GM18498 (cell line): ENCODE data around the gene FRMD7.
"Not testable (repeated sequence)": the region's sequence is repeated elsewhere in the genome, so short reads cannot be mapped to it uniquely, and the experiment has no call there.

ENCODE experiments used
- ATAC-seq: cut with Tn5 transposase; IDR thresholded peaks from one replicate; pipeline ENCODE4 v1.9.1; 2021; ENCODE audit warnings: mild to moderate bottlenecking, moderate library complexity; ENCODE audit not compliant: unreplicated experiment

Gene FRMD7

DNA sequence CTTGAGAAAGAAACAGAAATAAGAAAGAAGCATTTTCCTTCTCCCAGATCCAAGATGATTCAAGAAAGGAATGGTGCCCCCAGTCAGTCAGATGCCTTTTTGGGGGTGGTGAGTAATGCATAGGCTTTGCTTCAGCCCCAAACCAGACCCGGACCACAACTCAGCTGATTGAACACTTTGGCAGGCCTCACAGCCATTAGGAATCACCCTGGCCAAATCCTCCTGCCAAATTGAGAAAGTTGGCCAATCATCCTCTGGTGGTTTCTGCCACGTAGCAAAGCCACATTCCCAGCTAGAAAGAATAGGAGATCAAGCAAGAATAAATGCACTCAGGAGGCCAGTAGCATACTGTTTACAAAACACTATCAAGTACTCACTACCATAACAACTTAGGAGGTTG, 33.7 kb downstream of the FRMD7 start:
- ATAC-seq, result no peak

- no peak for ATAC-seq
Observed at GRCh38 chrX:132093239-132093860, 34.5 kb downstream of the FRMD7 start.

- ATAC-seq, result peak; percentile 81
Observed at GRCh38 chrX:132092439-132093065, 35.3 kb downstream of the FRMD7 start.

DNA sequence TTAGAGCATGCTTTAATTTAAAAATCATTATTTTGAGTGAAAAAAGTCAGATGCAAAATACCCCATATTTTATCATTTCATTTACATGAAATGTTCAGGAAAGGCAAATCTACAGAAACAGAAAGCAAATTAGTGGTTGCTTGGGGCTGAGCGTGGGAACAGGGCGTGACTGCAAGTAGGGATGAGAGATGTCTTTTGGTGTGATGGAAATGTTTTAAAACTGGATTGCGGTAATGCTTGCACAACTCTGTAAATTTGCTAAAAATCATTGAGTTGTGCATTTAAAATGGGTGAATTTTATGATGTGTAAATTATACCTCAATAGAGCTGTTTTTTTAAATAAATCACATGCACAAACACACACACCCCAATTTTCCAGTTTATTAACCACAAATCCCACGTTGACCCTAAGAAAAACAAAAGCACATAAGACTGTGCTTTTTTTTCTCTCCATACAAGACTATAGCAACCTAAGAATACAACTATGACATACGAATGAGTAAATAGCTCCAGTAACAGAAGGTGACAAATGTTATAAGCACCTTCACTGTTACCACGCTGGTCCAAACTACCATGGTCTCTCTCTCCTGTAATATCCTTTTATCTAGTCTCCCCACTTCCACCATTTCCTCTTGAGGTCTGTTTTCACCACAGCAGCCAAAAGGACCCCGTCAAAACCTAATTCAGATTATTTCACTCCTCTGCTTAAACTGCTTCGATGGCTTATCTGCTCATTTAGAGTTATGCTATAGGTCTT, 37.2 kb downstream of the FRMD7 start:
- ATAC-seq, result no peak

- no peak for ATAC-seq
Observed at GRCh38 chrX:132088864-132089263, 39.0 kb downstream of the FRMD7 start.

DNA sequence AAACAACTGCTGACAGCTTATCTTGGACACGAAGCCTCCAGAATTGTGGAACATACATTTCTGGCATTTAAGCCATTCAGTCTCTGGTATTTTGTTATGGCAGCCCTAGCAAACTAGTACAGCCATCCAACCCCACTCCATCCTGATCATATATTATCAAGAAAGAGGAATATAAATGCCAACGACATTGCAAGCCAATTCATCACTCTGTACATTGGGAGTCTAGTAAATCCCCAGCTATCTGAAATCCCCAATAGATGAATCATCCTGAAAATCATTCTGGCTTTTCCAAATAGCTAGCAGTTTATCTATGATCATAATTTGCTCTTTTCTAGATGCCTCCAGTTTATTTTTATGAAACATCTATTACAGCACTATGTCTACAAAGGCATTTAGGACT, 41.1 kb downstream of the FRMD7 start:
- ATAC-seq, result no peak

DNA sequence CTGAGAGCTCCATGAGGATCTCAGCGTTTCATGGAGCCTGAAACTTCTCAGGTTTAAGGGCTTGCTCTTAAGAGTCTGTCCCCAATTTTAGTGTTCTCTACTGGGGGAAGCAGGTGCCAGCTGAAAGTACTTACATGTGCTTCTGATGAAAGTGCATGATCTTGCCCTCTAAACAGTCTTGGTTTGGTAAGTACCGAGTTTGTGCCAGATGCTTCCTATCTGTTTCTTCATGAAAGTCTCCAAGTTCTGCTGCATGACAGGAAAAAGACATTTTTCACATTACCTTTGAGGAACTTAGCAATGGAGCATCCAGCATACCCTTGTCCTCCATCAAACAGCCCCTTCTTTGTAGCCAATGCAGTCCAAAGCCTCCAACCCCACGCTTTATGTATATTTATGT, 42.0 kb downstream of the FRMD7 start:
- no peak for ATAC-seq

DNA sequence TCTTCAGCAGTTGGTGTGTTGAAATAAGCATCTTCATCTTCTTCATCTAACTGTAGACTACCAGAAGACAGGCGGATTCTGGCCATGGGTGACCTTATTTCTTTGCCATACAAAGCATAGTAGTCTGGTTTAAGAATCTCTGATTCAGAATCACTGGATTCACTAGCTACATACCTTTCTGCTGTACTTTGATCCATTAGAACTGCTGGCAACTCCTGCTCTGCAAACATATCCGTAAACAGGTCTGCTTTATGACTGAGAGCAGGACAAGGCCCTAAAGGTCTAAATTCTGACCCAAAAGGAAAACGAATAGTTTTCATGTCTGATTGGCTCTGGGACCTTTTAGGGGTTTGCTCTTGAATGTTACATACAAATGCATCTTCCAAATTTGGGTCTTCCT, 49.9 kb downstream of the FRMD7 start:
- ATAC-seq, result no peak

- no peak for ATAC-seq
Observed at GRCh38 chrX:132077414-132077813, 50.4 kb downstream of the FRMD7 start.

GRCh38 chrX:132071254-132071653, 56.6 kb downstream of the FRMD7 start:
- ATAC-seq, result no peak

- ATAC-seq, result no peak
Observed at GRCh38 chrX:132068405-132068804, 59.4 kb downstream of the FRMD7 start.

DNA sequence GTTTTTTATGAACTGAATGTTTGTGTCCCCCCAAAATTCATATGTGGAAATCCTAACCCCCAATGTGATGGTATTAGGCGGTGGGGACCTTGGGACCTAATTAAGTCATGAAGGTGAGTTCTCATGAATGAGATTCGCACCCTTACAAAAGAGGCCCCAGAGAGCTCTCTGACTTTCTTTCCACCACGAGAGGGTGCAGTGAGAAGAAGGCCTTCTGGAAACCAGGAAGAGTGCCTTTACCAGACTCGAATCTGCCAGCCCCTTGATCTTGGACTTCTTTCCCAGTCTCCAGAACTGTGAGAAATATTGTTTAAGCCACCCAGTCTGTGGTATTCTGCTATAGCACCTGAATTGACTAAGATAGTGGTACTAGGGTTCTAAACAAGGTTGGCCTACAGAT, 64.0 kb downstream of the FRMD7 start:
- ATAC-seq, result no peak

DNA sequence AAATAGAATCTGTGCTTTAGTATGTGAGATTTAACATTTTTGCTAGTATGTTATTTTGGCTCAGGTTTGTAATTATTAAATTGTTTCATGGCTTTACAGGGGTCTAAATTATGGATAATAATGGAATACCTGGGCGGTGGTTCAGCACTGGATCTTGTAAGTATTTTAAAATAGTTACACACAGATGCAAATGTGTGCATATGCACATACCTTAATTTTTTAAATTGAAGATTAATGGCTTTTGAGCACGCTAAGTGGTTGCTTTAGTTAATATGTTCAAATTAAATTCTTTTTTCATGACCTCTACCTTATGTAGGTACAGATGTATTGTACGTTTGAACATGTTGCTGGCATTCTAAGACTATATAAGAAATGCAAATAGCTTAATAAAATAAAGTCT, 64.5 kb downstream of the FRMD7 start:
- no peak for ATAC-seq

- peak; percentile 60 for ATAC-seq
Observed at GRCh38 chrX:132059973-132060540, 67.8 kb downstream of the FRMD7 start.

GRCh38 chrX:132058975-132059374, 68.8 kb downstream of the FRMD7 start:
- ATAC-seq, result no peak

- ATAC-seq, result no peak
Observed at GRCh38 chrX:132058050-132058449, 69.8 kb downstream of the FRMD7 start.

DNA sequence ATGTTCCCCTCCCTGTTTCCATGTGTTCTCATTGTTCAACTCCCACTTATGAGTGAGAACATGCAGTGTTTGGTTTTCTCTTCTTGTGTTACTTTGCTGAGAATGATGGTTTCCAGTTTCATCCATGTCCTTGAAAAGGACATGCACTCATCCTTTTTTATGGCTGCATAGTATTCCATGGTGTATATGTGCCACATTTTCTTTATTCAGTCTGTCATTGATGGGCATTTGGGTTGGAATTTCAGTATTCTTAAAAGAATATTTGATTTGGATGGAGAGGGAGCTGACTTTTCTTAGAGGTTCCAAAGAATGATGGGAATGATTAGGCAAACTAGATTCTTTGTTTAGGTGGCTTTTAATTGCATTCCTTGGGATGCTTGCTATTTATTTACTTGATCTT, 76.0 kb downstream of the FRMD7 start:
- not testable (repeated sequence) for ATAC-seq

DNA sequence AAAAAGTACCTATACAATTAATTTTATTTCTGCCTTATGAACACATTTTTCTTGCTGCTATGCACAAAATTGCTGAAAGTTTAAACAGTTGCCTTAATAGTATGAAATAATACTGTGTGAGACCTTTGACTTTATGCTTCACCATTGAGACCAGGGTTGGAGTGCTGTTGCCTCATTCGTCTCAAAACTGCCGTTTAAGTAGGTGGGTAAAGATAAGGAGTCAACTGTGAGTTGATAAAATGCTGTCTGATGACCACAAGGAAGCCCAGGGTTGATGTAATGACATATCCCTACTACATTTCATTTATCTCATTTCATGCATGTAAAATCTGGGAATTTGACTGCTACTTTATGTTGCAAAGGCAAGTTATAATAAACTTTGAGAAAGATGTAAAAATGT, 81.3 kb downstream of the FRMD7 start:
- ATAC-seq, result no peak

DNA sequence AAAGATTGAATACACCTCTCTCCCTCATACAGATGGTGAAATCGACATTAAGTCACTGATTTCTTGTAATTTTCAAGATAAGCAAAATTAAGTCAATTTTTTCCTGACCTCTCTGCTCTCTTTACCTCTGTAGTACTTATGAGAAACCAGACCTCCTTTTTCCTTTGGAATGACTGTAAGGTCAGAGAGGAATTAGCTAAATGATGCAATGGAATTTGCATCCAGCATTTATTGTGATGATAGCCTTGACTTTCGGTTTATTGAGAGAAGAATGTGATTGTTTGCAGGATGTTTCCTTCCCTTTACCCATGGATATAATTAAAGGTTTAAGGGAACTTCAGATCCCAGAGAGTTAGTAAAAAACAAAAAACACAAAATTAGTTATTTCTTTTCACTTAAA, 82.4 kb downstream of the FRMD7 start:
- ATAC-seq, result no peak

- no peak for ATAC-seq
Observed at GRCh38 chrX:132044953-132045352, 82.9 kb downstream of the FRMD7 start.

- ATAC-seq, result no peak
Observed at GRCh38 chrX:132043977-132044376, 83.8 kb downstream of the FRMD7 start.

GRCh38 chrX:132041015-132041414, 86.8 kb downstream of the FRMD7 start:
- ATAC-seq, result no peak
